H1 (cell line): ENCODE data around the gene POMT2. TPM values are rescaled to one million over a fixed set of nuclear protein-coding genes. Genes with fewer than 3 reads are reported as not detected.

Experiments used
- CTCF ChIA-PET: fragments of 300-600 bp; sonication (Branson Sonifier 250); formaldehyde crosslinking; loops from one replicate; lab custom pipeline; 2021; ENCODE audit not compliant: partially characterized antibody; lab: Charles Lee
- POLR2A ChIA-PET: fragments of 300-600 bp; sonication (Branson Sonifier 250); formaldehyde crosslinking; loops from one replicate; lab custom pipeline; 2021; ENCODE audit warnings: inconsistent platforms; ENCODE audit not compliant: partially characterized antibody; lab: Charles Lee
- DNase-seq, 2 experiments: peaks; one replicate each; pipeline versions ENCODE4 v3.0.0 to v3.0.0-alpha.2; 2010 to 2022; ENCODE audit warnings: low spot score in 2 of 2, low read depth in 1 of 2, mixed read lengths in 1 of 2
- FAIRE-seq: peaks from 2 replicates; lab custom pipeline; 2011; peaks lifted over from hg19 to GRCh38; lab: Jason Lieb, UNC
- H2AFZ ChIP-seq: 2 replicates; pipeline ENCODE4 v1.8.1; 2012; ENCODE audit warnings: low read length, inconsistent platforms
- H2AK5ac ChIP-seq: 2 replicates; pipeline ENCODE4 v1.6.1; 2013; ENCODE audit warnings: low read depth, low read length
- H2BK120ac ChIP-seq: replicated peaks from 2 replicates; pipeline ENCODE3; 2013; ENCODE audit warnings: low read depth, low read length, inconsistent platforms
- H2BK12ac ChIP-seq: 2 replicates; pipeline ENCODE4 v1.6.1; 2013; ENCODE audit warnings: low read depth, low read length
- H2BK15ac ChIP-seq: 2 replicates; pipeline ENCODE4 v1.6.1; 2013; ENCODE audit warnings: low read length
- H2BK20ac ChIP-seq: 2 replicates; pipeline ENCODE4 v1.6.1; 2013; ENCODE audit warnings: low read length
- H2BK5ac ChIP-seq: 2 replicates; pipeline ENCODE4 v1.6.1; 2013; ENCODE audit warnings: low read depth, low read length
- H3K14ac ChIP-seq: 2 replicates; pipeline ENCODE4 v1.6.1; 2013; ENCODE audit warnings: inconsistent platforms; ENCODE audit not compliant: insufficient read length
- H3K18ac ChIP-seq: 2 replicates; pipeline ENCODE4 v1.6.1; 2013; ENCODE audit warnings: low read length; ENCODE audit errors: extremely low read depth
- H3K23ac ChIP-seq: 2 replicates; pipeline ENCODE4 v1.6.1; 2013; ENCODE audit warnings: inconsistent platforms; ENCODE audit not compliant: insufficient read length
- H3K23me2 ChIP-seq: 2 replicates; pipeline ENCODE4 v1.6.1; 2013; ENCODE audit warnings: low read depth, low read length
- H3K27ac ChIP-seq: 2 replicates; pipeline ENCODE4 v1.6.1; 2011; ENCODE audit warnings: low read depth, low read length, inconsistent platforms
- H3K27me3 ChIP-seq, 4 experiments: replicated peaks in 1 of 4; 1 replicate in 1 of 4; 2 replicates in 3 of 4; pipeline versions ENCODE4 v1.6.1 to v1.8.1; 2011 to 2013; ENCODE audit warnings: low read length in 3 of 4, mild to moderate bottlenecking in 3 of 4, inconsistent platforms in 2 of 4, mixed read lengths in 2 of 4, moderate library complexity in 1 of 4; ENCODE audit not compliant: control insufficient read depth in 3 of 4, insufficient read depth in 3 of 4; ENCODE audit errors: extremely low read depth in 1 of 4
- H3K36me3 ChIP-seq, 4 experiments: 2 replicates each; pipeline versions ENCODE4 v1.6.1 to v1.8.1; 2011 to 2013; ENCODE audit warnings: mild to moderate bottlenecking in 4 of 4, low read length in 3 of 4, moderate library complexity in 2 of 4, control low read depth in 1 of 4, inconsistent platforms in 1 of 4; ENCODE audit not compliant: insufficient read depth in 4 of 4, control insufficient read depth in 2 of 4
- H3K4ac ChIP-seq: replicated peaks from 2 replicates; pipeline ENCODE3; 2013; ENCODE audit warnings: low read length, low read depth, mixed read lengths, inconsistent platforms; ENCODE audit not compliant: insufficient read length
- H3K4me1 ChIP-seq, 4 experiments: replicated peaks in 1 of 4; 1 replicate in 1 of 4; 2 replicates in 3 of 4; pipeline versions ENCODE4 v1.6.1 to v1.8.1; 2011 to 2013; ENCODE audit warnings: low read length in 3 of 4, inconsistent platforms in 2 of 4, mixed read lengths in 1 of 4; ENCODE audit not compliant: insufficient read depth in 4 of 4, control insufficient read depth in 3 of 4
- H3K4me2 ChIP-seq, 2 experiments: 2 replicates each; pipeline versions ENCODE4 v1.6.1 to v1.8.1; 2011 to 2013; ENCODE audit warnings: low read depth in 2 of 2, low read length in 2 of 2, control low read depth in 1 of 2, inconsistent platforms in 1 of 2, mild to moderate bottlenecking in 1 of 2; ENCODE audit not compliant: insufficient read depth in 1 of 2
- H3K4me3 ChIP-seq, 4 experiments: fragments of 200-600, 300-600 bp in 1 of 4; sonication (generic), shearing (Covaris generic), sonication (Bioruptor Twin) in 1 of 4; 2 replicates each; pipeline versions ENCODE4 v1.5.1 to v1.8.1; 2011 to 2016; ENCODE audit warnings: low read length in 4 of 4, low read depth in 3 of 4, control low read depth in 2 of 4, inconsistent platforms in 2 of 4, mild to moderate bottlenecking in 2 of 4, mixed read lengths in 1 of 4, moderate library complexity in 1 of 4; ENCODE audit not compliant: insufficient read depth in 2 of 4; ENCODE audit errors: extremely low read depth in 1 of 4
- H3K56ac ChIP-seq: replicated peaks from 2 replicates; pipeline ENCODE3; 2013; ENCODE audit warnings: low read depth, mild to moderate bottlenecking, mixed read lengths, low read length, inconsistent platforms; ENCODE audit not compliant: insufficient read length
- H3K79me1 ChIP-seq: 2 replicates; pipeline ENCODE4 v1.6.1; 2013; ENCODE audit warnings: low read depth, low read length, control low read depth
- H3K79me2 ChIP-seq, 2 experiments: 2 replicates each; pipeline versions ENCODE4 v1.6.1 to v1.8.1; 2012 to 2013; ENCODE audit warnings: low read length in 2 of 2, mild to moderate bottlenecking in 2 of 2, inconsistent platforms in 1 of 2; ENCODE audit not compliant: insufficient read depth in 2 of 2, control insufficient read depth in 1 of 2
- H3K9ac ChIP-seq, 4 experiments: replicated peaks in 1 of 4; 1 replicate in 1 of 4; 2 replicates in 3 of 4; pipeline versions ENCODE4 v1.6.1 to v1.8.1; 2011 to 2013; ENCODE audit warnings: low read depth in 3 of 4, low read length in 3 of 4, control low read depth in 2 of 4, mild to moderate bottlenecking in 2 of 4, moderate library complexity in 2 of 4, inconsistent platforms in 1 of 4; ENCODE audit errors: extremely low read depth in 1 of 4
- H3K9me3 ChIP-seq, 2 experiments: 2 replicates each; pipeline versions ENCODE4 v1.6.1 to v1.8.1; 2012 to 2013; ENCODE audit warnings: mild to moderate bottlenecking in 2 of 2, moderate library complexity in 2 of 2, control low read depth in 1 of 2, inconsistent platforms in 1 of 2, low read depth in 1 of 2, low read length in 1 of 2, mixed read lengths in 1 of 2; ENCODE audit not compliant: insufficient read depth in 2 of 2
- H4K20me1 ChIP-seq, 2 experiments: replicated peaks in 1 of 2; 2 replicates each; pipeline versions ENCODE3 to v1.8.1; 2011 to 2013; ENCODE audit warnings: inconsistent platforms in 2 of 2, low read length in 2 of 2, mild to moderate bottlenecking in 1 of 2; ENCODE audit not compliant: insufficient read depth in 2 of 2, control insufficient read depth in 1 of 2
- H4K5ac ChIP-seq: 2 replicates; pipeline ENCODE4 v1.6.1; 2013; ENCODE audit warnings: low read length, low read depth, mixed read lengths, inconsistent platforms; ENCODE audit not compliant: insufficient read length
- H4K8ac ChIP-seq: 2 replicates; pipeline ENCODE4 v1.8.0; 2013; ENCODE audit warnings: mild to moderate bottlenecking, moderate library complexity, low read length, inconsistent platforms; ENCODE audit not compliant: insufficient read depth; ENCODE audit errors: extremely low read depth
- H4K91ac ChIP-seq: replicated peaks from 2 replicates; pipeline ENCODE3; 2013; ENCODE audit warnings: low read length, mixed read lengths, inconsistent platforms; ENCODE audit not compliant: insufficient read length
- ATF3 ChIP-seq: IDR thresholded peaks from 2 replicates; pipeline ENCODE4 v1.6.1; 2011; ENCODE audit warnings: low read depth, mild to moderate bottlenecking, low read length; ENCODE audit not compliant: insufficient read depth
- CBX8 ChIP-seq: fragments of 300-800, 300-1000 bp; sonication (generic); IDR thresholded peaks from 2 replicates; pipeline ENCODE4 v1.7.1; 2016; ENCODE audit warnings: low read depth, low read length, borderline replicate concordance
- CHD1 ChIP-seq: IDR thresholded peaks from 2 replicates; pipeline ENCODE4 v1.6.1; 2012; ENCODE audit warnings: low read depth, low read length, improper control_type of control experiment
- CTCF ChIP-seq, 3 experiments: IDR thresholded peaks; 1 replicate in 2 of 3; 2 replicates in 1 of 3; pipeline versions ENCODE4 v1.5.1 to v1.6.1; 2011; ENCODE audit warnings: low read length in 3 of 3, mild to moderate bottlenecking in 3 of 3, inconsistent platforms in 2 of 3, low read depth in 1 of 3, moderate library complexity in 1 of 3; ENCODE audit not compliant: insufficient read depth in 1 of 3; ENCODE audit errors: control extremely low read depth in 1 of 3
- GTF2F1 ChIP-seq: IDR thresholded peaks from 2 replicates; pipeline ENCODE4 v1.6.1; 2012; ENCODE audit warnings: low read depth, low read length, improper control_type of control experiment, borderline replicate concordance
- HDAC2 ChIP-seq, 2 experiments: fragments of 300-600 bp in 1 of 2; sonication (generic) in 1 of 2; IDR thresholded peaks; 2 replicates each; pipeline ENCODE4 v1.6.1; 2011 to 2012; ENCODE audit warnings: low read depth in 2 of 2, low read length in 2 of 2, mild to moderate bottlenecking in 2 of 2, moderate library complexity in 2 of 2, borderline replicate concordance in 1 of 2, inconsistent platforms in 1 of 2
- HDAC6 ChIP-seq: IDR thresholded peaks from one replicate; pipeline ENCODE4 v1.7.1; 2012; ENCODE audit warnings: low read depth, mild to moderate bottlenecking, inconsistent platforms, low read length, moderate library complexity
- KDM4A ChIP-seq: IDR thresholded peaks from one replicate; pipeline ENCODE4 v1.7.1; 2012; ENCODE audit warnings: low read depth, mild to moderate bottlenecking, moderate library complexity, low read length, inconsistent platforms; ENCODE audit not compliant: severe bottlenecking
- SP1 ChIP-seq: IDR thresholded peaks from 2 replicates; pipeline ENCODE4 v1.6.1; 2011; ENCODE audit warnings: low read depth, low read length
- ZNF274 ChIP-seq: IDR thresholded peaks from 2 replicates; pipeline ENCODE4 v1.7.0; 2012; ENCODE audit warnings: low read length, borderline replicate concordance; ENCODE audit errors: extremely low read depth
- whole genome bisulfite sequencing, 2 experiments: shearing (Covaris generic) in 1 of 2; methylation state at CpG; one replicate each; pipeline versions ENCODE4 v1.1.6 to v1.1.7; 2013 to 2015; ENCODE audit warnings: low lambda C conversion rate in 2 of 2, mixed read lengths in 2 of 2, inconsistent platforms in 1 of 2, low coverage in 1 of 2, missing lambda C conversion rate in 1 of 2; ENCODE audit not compliant: insufficient replicate concordance in 2 of 2, insufficient coverage in 1 of 2, insufficient read length in 1 of 2; ENCODE audit errors: extremely low coverage in 1 of 2, missing lambda C conversion rate in 1 of 2; 5-methylcytosine and 5-hydroxymethylcytosine counted together
- polyA plus RNA-seq, 7 experiments: library from polyadenylated mRNA; depleted of rRNA in 3 of 7; stranded (reverse) in 5 of 7; unstranded in 2 of 7; fragments of >200 nt in 5 of 7; fragments of 200-250 nt in 2 of 7; gene quantifications; 1 replicate in 5 of 7; 2 replicates in 1 of 7; 4 replicates in 1 of 7; pipeline versions ENCODE4 v1.2.1 to v1.2.3, GENCODE V29; 2011 to 2013; ENCODE audit warnings: missing spikeins in 2 of 7, mixed read lengths in 2 of 7
- total RNA-seq: library from RNA; stranded (reverse); fragmentation: NEBNext Ultra II Directional; extraction: Animal tissue kit (Norgen Biotek cat#: 25700); gene quantifications from 2 replicates; pipeline ENCODE4 v1.2.1, GENCODE V29; 2021

Gene POMT2
- total and polyA plus RNA-seq, 2 of the 8 experiments (the other 6 are each of a cell fraction or from before 2014, with no cell fraction given): 20.8 to 44.9 TPM

- no peak overlapping the region for H4K91ac ChIP-seq
- no peaks in the 10 kb centered on the region for H3K27me3 ChIP-seq
- peaks cover 2% of the 10 kb centered on the region; the same call in 1 of the 2 replicates for H3K79me1 ChIP-seq
- H3K9ac ChIP-seq: no peak overlapping the region; a peak in 1 of 7 replicates
- H3K9me3 ChIP-seq: no peaks in the 10 kb centered on the region
- peaks cover 0 to 5% (median 0%) of the 10 kb centered on the region in 4 experiments; a peak in 2 of 8 replicates for H3K36me3 ChIP-seq
- ChIA-PET CTCF (interaction anchor here (1.0 to 8.6 kb wide), 5 partner anchors 10 to 158 kb away, joined by 3 to 353 read pairs (median 3); no protein-coding TSS in a partner anchor), POLR2A (interaction anchor here (1.0 kb wide), 1 partner anchor 48 kb away, joined by 3 read pairs; no protein-coding TSS in a partner anchor)
- no peak overlapping the region for H3K4me3 ChIP-seq
- H3K18ac ChIP-seq: no peak overlapping the region
- no peak overlapping the region for H2BK20ac ChIP-seq
- H2BK5ac ChIP-seq: no peak overlapping the region
- no peak overlapping the region for H4K8ac ChIP-seq
- FAIRE-seq: no peak
- H2AFZ ChIP-seq: no peak overlapping the region
- H3K27ac ChIP-seq: no peak overlapping the region
- H2BK12ac ChIP-seq: no peak overlapping the region
- no peak overlapping the region for H4K5ac ChIP-seq
- peaks cover 0 to 11% of the 10 kb centered on the region in 2 experiments; a peak in 1 of 4 replicates for H3K79me2 ChIP-seq
- no peak overlapping the region for H3K23ac ChIP-seq
- no peak for DNase-seq
- no peak overlapping the region for H3K4ac ChIP-seq
- H2AK5ac ChIP-seq: no peak overlapping the region
- H4K20me1 ChIP-seq: no peaks in the 10 kb centered on the region
- H3K4me2 ChIP-seq: no peak overlapping the region
- peaks cover 2 to 11% (median 8%) of the 10 kb centered on the region in 4 experiments; a peak in 6 of 7 replicates for H3K4me1 ChIP-seq
- no peak overlapping the region for H2BK15ac ChIP-seq
- no peaks in the 10 kb centered on the region for H3K23me2 ChIP-seq
- WGBS, 2 experiments: 92% methylated on average over 4 of the region's 4 CpGs; no CpG with 5 or more reads in 1 of the 2 experiments
- H3K14ac ChIP-seq: no peak overlapping the region
- no peak overlapping the region for H2BK120ac ChIP-seq
- no peak overlapping the region for H3K56ac ChIP-seq
- TF ChIP-seq HDAC2 (IDR thresholded peaks at IDR 0.05; ENCODE audit: borderline replicate concordance in 1 of 2, low read depth in 2 of 2, low read length in 2 of 2) (no peak), SP1 (no peak), CBX8 (no peak), CHD1 (no peak), KDM4A (no peak), GTF2F1 (no peak), CTCF (IDR thresholded peaks at IDR 0.05; ENCODE audit: control extremely low read depth in 1 of 3, insufficient read depth in 1 of 3, low read depth in 1 of 3, low read length in 3 of 3) (no peak), ATF3 (no peak), ZNF274 (no peak), HDAC6 (no peak)
Measured at GRCh38 chr14:77309131-77309530, 11.6 kb downstream of the POMT2 start.
